Osteocyte (in vitro differentiated cells): ENCODE measurements around the gene PDZD8. TPM values are rescaled to one million over a fixed set of nuclear protein-coding genes. Genes with fewer than 3 reads are reported as not detected.

Source experiments
- DNase-seq: peaks from one replicate; pipeline ENCODE4 v3.0.0; 2021; ENCODE audit warnings: mixed read lengths; ENCODE audit not compliant: unreplicated experiment; ENCODE audit errors: extremely low spot score
- H3K27ac Mint-ChIP-seq: one replicate; pipeline ENCODE4 v1.8.0; 2021; ENCODE audit warnings: mild to moderate bottlenecking, mixed read lengths; ENCODE audit not compliant: unreplicated experiment
- H3K27me3 Mint-ChIP-seq: one replicate; pipeline ENCODE4 v1.8.0; 2021; ENCODE audit warnings: mixed read lengths; ENCODE audit not compliant: unreplicated experiment
- H3K36me3 Mint-ChIP-seq: one replicate; pipeline ENCODE4 v1.8.0; 2021; ENCODE audit warnings: mixed read lengths; ENCODE audit not compliant: unreplicated experiment
- H3K4me1 Mint-ChIP-seq: one replicate; pipeline ENCODE4 v1.8.0; 2021; ENCODE audit warnings: mixed read lengths; ENCODE audit not compliant: unreplicated experiment
- H3K4me3 Mint-ChIP-seq: one replicate; pipeline ENCODE4 v1.8.0; 2021; ENCODE audit warnings: mild to moderate bottlenecking, moderate library complexity, mixed read lengths; ENCODE audit not compliant: unreplicated experiment
- H3K9me3 Mint-ChIP-seq: one replicate; pipeline ENCODE4 v1.8.0; 2021; ENCODE audit warnings: mixed read lengths; ENCODE audit not compliant: unreplicated experiment
- CTCF ChIP-seq: fragments of 200-600 bp; sonication (generic); IDR thresholded peaks from 2 replicates; pipeline ENCODE4 v1.5.0; 2021; ENCODE audit warnings: antibody characterized with exemption, mild to moderate bottlenecking, moderate library complexity
- total RNA-seq: library from RNA; stranded (reverse); gene quantifications from 2 replicates; pipeline ENCODE4 v1.2.1, GENCODE V29; 2021

The PDZD8 gene
- total RNA-seq, 1 donor from 2014 or later: 32.9 TPM

- Mint-ChIP-seq H3K27me3 (no peaks in the 10 kb centered on the region), H3K4me1 (peaks cover 34% of the 10 kb centered on the region), H3K36me3 (peaks cover 4% of the 10 kb centered on the region), H3K4me3 (no peak overlapping the region), H3K9me3 (no peaks in the 10 kb centered on the region), H3K27ac (no peak overlapping the region)
- no peak for TF ChIP-seq CTCF
- DNase-seq: no peak
Observed at GRCh38 chr10:117348236-117348635, 27.0 kb downstream of the PDZD8 start.

DNA sequence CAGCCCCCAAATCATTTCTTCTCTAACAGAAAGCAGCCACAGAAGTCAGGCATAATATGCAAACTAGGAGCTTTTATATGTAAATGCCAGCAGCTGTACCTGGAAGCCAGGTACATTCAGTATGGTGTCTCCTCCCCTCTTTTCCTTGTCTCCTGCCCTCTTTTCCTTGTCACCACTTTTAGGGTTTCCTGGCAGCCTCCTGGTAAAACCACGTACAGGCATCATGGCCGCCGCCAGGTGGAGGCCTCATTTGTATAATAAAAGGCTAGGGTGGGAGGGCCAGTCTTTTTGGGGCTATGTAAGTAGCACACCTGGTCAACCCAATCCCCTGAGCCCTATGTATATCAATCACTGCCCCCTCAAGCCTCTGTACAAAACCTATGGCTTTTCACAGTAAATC, 28.7 kb downstream of the PDZD8 start:
- TF ChIP-seq CTCF: no peak
- peaks cover 49% of the 10 kb centered on the region for H3K4me1 Mint-ChIP-seq
- peaks cover 4% of the 10 kb centered on the region for H3K36me3 Mint-ChIP-seq
- no peak overlapping the region for H3K27ac Mint-ChIP-seq
- no peak for DNase-seq
- H3K9me3 Mint-ChIP-seq: no peaks in the 10 kb centered on the region
- H3K4me3 Mint-ChIP-seq: no peak overlapping the region
- no peaks in the 10 kb centered on the region for H3K27me3 Mint-ChIP-seq

DNA sequence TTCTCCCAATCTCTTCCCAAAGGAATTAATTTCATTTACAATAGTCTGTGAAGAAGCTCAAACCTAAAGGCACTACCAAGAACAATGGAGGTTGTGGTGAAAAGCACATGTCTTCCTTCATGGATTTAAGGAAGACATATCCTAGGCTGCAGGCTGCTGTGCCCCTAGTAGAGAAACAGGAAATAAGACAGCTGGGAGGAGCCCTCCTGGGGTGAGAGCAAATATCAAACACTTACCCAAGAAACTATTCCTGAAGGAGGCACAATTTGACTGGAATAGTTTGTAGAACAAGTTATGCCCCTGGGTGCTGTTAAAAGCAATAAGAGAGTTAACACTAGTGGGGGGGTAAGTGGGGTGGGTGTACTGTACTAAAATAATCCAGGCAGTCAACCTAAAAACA, 30.1 kb downstream of the PDZD8 start:
- Mint-ChIP-seq H3K4me1 (peaks cover 48% of the 10 kb centered on the region), H3K27me3 (no peaks in the 10 kb centered on the region), H3K4me3 (no peak overlapping the region), H3K36me3 (peaks cover 4% of the 10 kb centered on the region), H3K9me3 (no peaks in the 10 kb centered on the region), H3K27ac (peak overlapping the region; percentile 67)
- TF ChIP-seq CTCF: peak; percentile 24
- DNase-seq: no peak

- H3K27me3 Mint-ChIP-seq: no peaks in the 10 kb centered on the region
- peak overlapping the region; percentile 83 for H3K27ac Mint-ChIP-seq
- H3K9me3 Mint-ChIP-seq: no peaks in the 10 kb centered on the region
- H3K4me1 Mint-ChIP-seq: peaks cover 46% of the 10 kb centered on the region
- peaks cover 4% of the 10 kb centered on the region for H3K36me3 Mint-ChIP-seq
- TF ChIP-seq CTCF: no peak
- no peak for DNase-seq
- peak overlapping the region; percentile 18 for H3K4me3 Mint-ChIP-seq
Observed at GRCh38 chr10:117342641-117343040, 32.6 kb downstream of the PDZD8 start.

DNA sequence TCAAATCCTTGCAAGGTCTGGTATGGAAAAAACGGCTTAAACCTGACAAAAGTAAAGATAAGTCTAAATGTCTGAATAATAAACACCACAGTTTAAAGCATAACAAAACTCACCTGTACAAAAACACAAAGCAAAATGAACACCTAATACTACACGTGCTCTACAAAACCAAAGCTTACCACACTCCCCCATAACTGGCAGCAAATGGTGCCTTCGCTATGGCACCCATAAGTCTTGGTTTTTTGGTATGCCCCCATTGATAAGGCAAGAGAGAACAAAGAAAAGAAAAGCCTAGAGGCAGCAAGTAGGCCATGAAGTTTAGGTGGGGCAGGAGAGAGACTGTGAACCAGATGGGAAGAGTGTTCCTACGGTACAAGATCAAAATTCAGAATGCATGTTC, 34.2 kb downstream of the PDZD8 start:
- TF ChIP-seq CTCF: no peak
- peaks cover 40% of the 10 kb centered on the region for H3K4me1 Mint-ChIP-seq
- no peak overlapping the region for H3K4me3 Mint-ChIP-seq
- no peak overlapping the region for H3K27ac Mint-ChIP-seq
- no peaks in the 10 kb centered on the region for H3K9me3 Mint-ChIP-seq
- no peak for DNase-seq
- peaks cover 6% of the 10 kb centered on the region for H3K36me3 Mint-ChIP-seq
- H3K27me3 Mint-ChIP-seq: no peaks in the 10 kb centered on the region
